Right lobe of liver (tissue), 4 donors: ENCODE results near the gene TPM1.
"Not testable (repeated sequence)": the region's sequence is repeated elsewhere in the genome, so short reads cannot be mapped to it uniquely, and the experiment has no call there.

Source experiments
- CTCF ChIP-seq, 4 donors: fragments of 200-600 bp in 3 of 4; fragments of 450-650 bp in 1 of 4; IDR thresholded peaks; one replicate each; pipeline versions ENCODE4 v1.5.1 to v1.8.0; 2016 to 2022; ENCODE audit warnings: antibody characterized with exemption in 4 of 4, mild to moderate bottlenecking in 2 of 4
- POLR2A ChIP-seq: fragments of 450-650 bp; IDR thresholded peaks from one replicate; pipeline ENCODE4 v1.6.1; 2017; ENCODE audit warnings: antibody characterized with exemption, mild to moderate bottlenecking
- donor health status: DM: no; HTN: no; CAD: no.
- donor health status: DM: no; HTN: no; CAD: no.
- donor health status: DM: no; HTN: yes; CAD: no.

GRCh38 chr15:63098901-63099300 is 56.4 kb downstream of the TPM1 start:
- TF ChIP-seq CTCF (IDR thresholded peaks at IDR 0.05); POLR2A: not testable (repeated sequence)
